DND-41 (cell line): Measurements from ENCODE around the gene NFXL1.

Experiments
- ATAC-seq: fragments of 200-7000 bp; cut with Tn5 transposase; 3 replicates; pipeline ENCODE4 v1.9.1; 2021; ENCODE audit warnings: low read depth; ENCODE audit not compliant: insufficient read depth
- DNase-seq: peaks from one replicate; pipeline ENCODE4 v3.0.0-alpha.2; 2020
- H2AFZ ChIP-seq: 2 replicates; pipeline ENCODE4 v1.6.0; 2012; ENCODE audit warnings: low read depth, low read length
- H3K27ac ChIP-seq: 2 replicates; pipeline ENCODE4 v1.5.1; 2012; ENCODE audit warnings: low read length, inconsistent platforms
- H3K27me3 ChIP-seq: fragments of 200-600 bp; sonication (generic); 2 replicates; pipeline ENCODE4 v1.6.0; 2012; ENCODE audit warnings: low read length, mild to moderate bottlenecking, inconsistent platforms; ENCODE audit not compliant: insufficient read depth, poor library complexity
- H3K36me3 ChIP-seq: 2 replicates; pipeline ENCODE4 v1.5.1; 2012; ENCODE audit warnings: low read length, inconsistent platforms; ENCODE audit not compliant: insufficient read depth
- H3K4me1 ChIP-seq: 2 replicates; pipeline ENCODE4 v1.5.1; 2012; ENCODE audit warnings: mild to moderate bottlenecking, low read length; ENCODE audit not compliant: insufficient read depth
- H3K4me2 ChIP-seq: 2 replicates; pipeline ENCODE4 v1.6.0; 2012; ENCODE audit warnings: mild to moderate bottlenecking, moderate library complexity, low read length, inconsistent platforms; ENCODE audit not compliant: insufficient read depth
- H3K4me3 ChIP-seq, 2 experiments: fragments of 200-600 bp in 1 of 2; shearing (Covaris generic) in 1 of 2; 2 replicates each; pipeline ENCODE4 v1.5.1; 2012 to 2016; ENCODE audit warnings: inconsistent platforms in 2 of 2, low read length in 2 of 2, mild to moderate bottlenecking in 2 of 2, low read depth in 1 of 2, moderate library complexity in 1 of 2
- H3K79me2 ChIP-seq: 2 replicates; pipeline ENCODE4 v1.6.0; 2012; ENCODE audit warnings: low read length, inconsistent platforms; ENCODE audit not compliant: insufficient read depth
- H3K9ac ChIP-seq: 2 replicates; pipeline ENCODE4 v1.6.0; 2012; ENCODE audit warnings: low read depth, mild to moderate bottlenecking, inconsistent platforms, low read length, moderate library complexity
- H3K9me3 ChIP-seq: 2 replicates; pipeline ENCODE4 v1.5.1; 2012; ENCODE audit warnings: low read length, moderate library complexity, mild to moderate bottlenecking, inconsistent platforms; ENCODE audit not compliant: insufficient read depth, severe bottlenecking
- H4K20me1 ChIP-seq: 2 replicates; pipeline ENCODE4 v1.6.0; 2012; ENCODE audit warnings: low read length; ENCODE audit not compliant: insufficient read depth
- EZH2 ChIP-seq: IDR thresholded peaks from 3 replicates; pipeline ENCODE4 v1.6.1; 2012; ENCODE audit warnings: borderline replicate concordance, low read depth, mild to moderate bottlenecking, moderate library complexity, low read length, inconsistent platforms; ENCODE audit not compliant: severe bottlenecking
- TF ChIP-seq, protein P1 (sequence below): IDR thresholded peaks from 2 replicates; pipeline ENCODE4 v1.5.1; 2012; ENCODE audit warnings: borderline replicate concordance, low read length, moderate library complexity, mild to moderate bottlenecking; ENCODE audit not compliant: poor library complexity, severe bottlenecking; ENCODE audit errors: extremely low read depth

Gene NFXL1

GRCh38 chr4:47915378-47915777 lies 995 bp upstream of the NFXL1 start:
- peak overlapping the region; percentile 89 for H2AFZ ChIP-seq
- no peak for DNase-seq
- no peak overlapping the region; the same call in 1 of the 2 replicates for H3K9ac ChIP-seq
- H3K9me3 ChIP-seq = no peaks in the 10 kb centered on the region
- H3K79me2 ChIP-seq = peaks cover 27% of the 10 kb centered on the region
- TF ChIP-seq, protein P1, sequence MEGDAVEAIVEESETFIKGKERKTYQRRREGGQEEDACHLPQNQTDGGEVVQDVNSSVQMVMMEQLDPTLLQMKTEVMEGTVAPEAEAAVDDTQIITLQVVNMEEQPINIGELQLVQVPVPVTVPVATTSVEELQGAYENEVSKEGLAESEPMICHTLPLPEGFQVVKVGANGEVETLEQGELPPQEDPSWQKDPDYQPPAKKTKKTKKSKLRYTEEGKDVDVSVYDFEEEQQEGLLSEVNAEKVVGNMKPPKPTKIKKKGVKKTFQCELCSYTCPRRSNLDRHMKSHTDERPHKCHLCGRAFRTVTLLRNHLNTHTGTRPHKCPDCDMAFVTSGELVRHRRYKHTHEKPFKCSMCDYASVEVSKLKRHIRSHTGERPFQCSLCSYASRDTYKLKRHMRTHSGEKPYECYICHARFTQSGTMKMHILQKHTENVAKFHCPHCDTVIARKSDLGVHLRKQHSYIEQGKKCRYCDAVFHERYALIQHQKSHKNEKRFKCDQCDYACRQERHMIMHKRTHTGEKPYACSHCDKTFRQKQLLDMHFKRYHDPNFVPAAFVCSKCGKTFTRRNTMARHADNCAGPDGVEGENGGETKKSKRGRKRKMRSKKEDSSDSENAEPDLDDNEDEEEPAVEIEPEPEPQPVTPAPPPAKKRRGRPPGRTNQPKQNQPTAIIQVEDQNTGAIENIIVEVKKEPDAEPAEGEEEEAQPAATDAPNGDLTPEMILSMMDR = no peak
- no peak for TF ChIP-seq EZH2
- H3K4me2 ChIP-seq = peak overlapping the region; percentile 87
- H3K4me1 ChIP-seq = peaks cover 43% of the 10 kb centered on the region
- H3K27me3 ChIP-seq = no peaks in the 10 kb centered on the region
- 0 out of 4 replicates have a peak overlapping the region, but pooled peaks of 1 of the 2 experiments have one; percentile 99 for H3K4me3 ChIP-seq
- no peak overlapping the region for H3K27ac ChIP-seq
- H3K36me3 ChIP-seq = peaks cover 6% of the 10 kb centered on the region; the same call in 1 of the 2 replicates
- no peaks in the 10 kb centered on the region for H4K20me1 ChIP-seq
- no peak for ATAC-seq

DNA sequence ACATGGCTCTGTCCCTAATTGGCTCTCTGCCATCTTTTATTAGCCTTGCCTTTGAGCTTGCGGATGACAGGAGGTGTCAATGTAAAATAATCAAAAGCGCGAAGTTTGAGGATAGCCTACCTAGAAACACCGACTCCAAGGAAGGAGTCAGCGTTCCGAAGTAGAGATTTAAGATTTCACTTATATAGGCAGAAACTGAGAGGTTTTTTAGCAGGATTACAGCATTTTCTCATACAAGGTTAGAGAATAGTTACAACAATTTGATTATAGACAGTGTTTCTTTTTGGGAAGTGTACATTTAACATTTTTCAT lies 499 bp upstream of the NFXL1 start:
- DNase-seq (no peak), ATAC-seq (no peak)
- H3K9ac ChIP-seq = peak overlapping the region; percentile 45
- no peaks in the 10 kb centered on the region for H4K20me1 ChIP-seq
- peak overlapping the region; percentile 89 for H2AFZ ChIP-seq
- H3K27me3 ChIP-seq = no peaks in the 10 kb centered on the region
- peaks cover 27% of the 10 kb centered on the region for H3K79me2 ChIP-seq
- peak overlapping the region; percentile 87 for H3K4me2 ChIP-seq
- TF ChIP-seq, protein P1 = no peak
- TF ChIP-seq EZH2 = no peak
- peak overlapping the region; percentile 18 to 99; a peak in 3 of 4 replicates for H3K4me3 ChIP-seq
- H3K36me3 ChIP-seq = peaks cover 9% of the 10 kb centered on the region
- no peaks in the 10 kb centered on the region for H3K9me3 ChIP-seq
- peak overlapping the region; percentile 49 for H3K27ac ChIP-seq
- peaks cover 46% of the 10 kb centered on the region for H3K4me1 ChIP-seq

DNA sequence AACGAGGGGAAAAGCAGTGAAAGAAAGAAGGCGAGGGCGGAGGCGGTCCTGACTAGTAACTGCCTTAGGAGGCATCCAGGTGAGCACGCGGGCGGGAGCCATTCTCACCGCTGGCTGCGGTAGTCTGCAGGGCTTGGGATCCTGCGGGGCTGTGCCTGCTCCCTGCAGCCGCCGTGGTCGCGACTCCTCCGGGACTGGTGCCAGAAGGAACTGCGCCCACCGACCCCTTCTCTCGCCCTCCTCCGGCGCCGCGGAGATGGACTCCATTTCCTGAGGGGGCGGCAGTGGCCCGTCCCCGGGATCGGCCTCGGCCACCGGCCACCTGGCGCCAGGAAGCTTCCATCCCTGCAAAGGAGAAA lies 543 bp downstream of the NFXL1 start:
- H3K4me1 ChIP-seq = peaks cover 46% of the 10 kb centered on the region
- H3K36me3 ChIP-seq = peaks cover 13% of the 10 kb centered on the region
- DNase-seq = peak; percentile 43
- H3K4me3 ChIP-seq = peak overlapping the region; percentile 98 to 99
- peaks cover 27% of the 10 kb centered on the region for H3K79me2 ChIP-seq
- peak; percentile 27 for ATAC-seq
- TF ChIP-seq EZH2 = no peak
- TF ChIP-seq, protein P1 = peak; percentile 9
- no peaks in the 10 kb centered on the region for H3K9me3 ChIP-seq
- H2AFZ ChIP-seq = peak overlapping the region; percentile 99
- H3K27ac ChIP-seq = peak overlapping the region; percentile 89
- H4K20me1 ChIP-seq = no peaks in the 10 kb centered on the region
- H3K27me3 ChIP-seq = no peaks in the 10 kb centered on the region
- H3K4me2 ChIP-seq = peak overlapping the region; percentile 87
- H3K9ac ChIP-seq = peak overlapping the region; percentile 91

- ATAC-seq (no peak), DNase-seq (no peak)
- peak overlapping the region; percentile 98 to 99 for H3K4me3 ChIP-seq
- peak overlapping the region; percentile 87 for H3K4me2 ChIP-seq
- no peaks in the 10 kb centered on the region for H3K9me3 ChIP-seq
- H3K4me1 ChIP-seq = peaks cover 46% of the 10 kb centered on the region
- H3K27me3 ChIP-seq = no peaks in the 10 kb centered on the region
- H2AFZ ChIP-seq = peak overlapping the region; percentile 99
- H3K9ac ChIP-seq = peak overlapping the region; percentile 91
- no peaks in the 10 kb centered on the region for H4K20me1 ChIP-seq
- peaks cover 15% of the 10 kb centered on the region for H3K36me3 ChIP-seq
- H3K79me2 ChIP-seq = peaks cover 28% of the 10 kb centered on the region
- TF ChIP-seq EZH2 = no peak
- TF ChIP-seq, protein P1 = no peak
- H3K27ac ChIP-seq = peak overlapping the region; percentile 89
These were observed 1.1 kb downstream of the NFXL1 start for GRCh38 chr4:47913330-47913729.
